IPS-20b (cell line): Measurements from ENCODE around the gene APOBEC3B.
"Not testable (repeated sequence)": the region's sequence is repeated elsewhere in the genome, so short reads cannot be mapped to it uniquely, and the experiment has no call there.

Experiments
- H3K27ac ChIP-seq: one replicate; pipeline ENCODE4 v1.5.1; 2013; ENCODE audit warnings: low read length
- H3K27me3 ChIP-seq: 2 replicates; pipeline ENCODE4 v1.6.1; 2013; ENCODE audit warnings: mild to moderate bottlenecking, low read length, inconsistent platforms; ENCODE audit not compliant: insufficient read depth
- H3K36me3 ChIP-seq: 2 replicates; pipeline ENCODE4 v1.6.1; 2013; ENCODE audit warnings: low read depth, mild to moderate bottlenecking, inconsistent platforms, low read length, moderate library complexity; ENCODE audit not compliant: insufficient read depth
- H3K4me1 ChIP-seq: 2 replicates; pipeline ENCODE4 v1.6.1; 2013; ENCODE audit warnings: mild to moderate bottlenecking, control low read depth, inconsistent platforms, low read length, moderate library complexity; ENCODE audit not compliant: insufficient read depth
- H3K4me3 ChIP-seq: 2 replicates; pipeline ENCODE4 v1.5.1; 2013; ENCODE audit warnings: mild to moderate bottlenecking, low read length, inconsistent platforms
- H3K9ac ChIP-seq: 2 replicates; pipeline ENCODE4 v1.6.1; 2013; ENCODE audit warnings: low read depth, mild to moderate bottlenecking, inconsistent platforms, low read length, moderate library complexity
- H3K9me3 ChIP-seq: 2 replicates; pipeline ENCODE4 v1.6.1; 2013; ENCODE audit warnings: mild to moderate bottlenecking, low read depth, low read length, inconsistent platforms; ENCODE audit not compliant: insufficient read depth

Gene APOBEC3B

DNA sequence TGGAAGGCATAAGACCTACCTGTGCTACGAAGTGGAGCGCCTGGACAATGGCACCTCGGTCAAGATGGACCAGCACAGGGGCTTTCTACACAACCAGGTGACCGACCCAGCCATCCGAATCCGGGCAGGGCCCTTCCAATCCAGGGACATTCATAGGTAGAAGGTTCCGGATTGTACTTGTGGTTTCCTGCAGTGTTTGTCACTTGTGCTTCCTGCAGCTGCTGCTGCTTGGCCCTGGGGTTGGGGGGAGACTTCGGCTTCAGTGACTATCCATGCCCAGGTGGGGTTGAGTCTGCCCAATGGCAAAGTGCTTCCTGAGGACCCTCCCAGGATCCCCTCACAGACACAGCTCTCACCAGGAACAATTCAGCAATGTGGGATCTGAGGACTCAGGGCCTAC is 22.6 kb upstream of the APOBEC3B start:
- Histone ChIP-seq H3K9ac (no peak overlapping the region), H3K9me3 (no peaks in the 10 kb centered on the region), H3K27me3 (no peaks in the 10 kb centered on the region), H3K4me3 (no peak overlapping the region), H3K36me3 (no peaks in the 10 kb centered on the region), H3K27ac (no peak overlapping the region), H3K4me1 (no peaks in the 10 kb centered on the region)

DNA sequence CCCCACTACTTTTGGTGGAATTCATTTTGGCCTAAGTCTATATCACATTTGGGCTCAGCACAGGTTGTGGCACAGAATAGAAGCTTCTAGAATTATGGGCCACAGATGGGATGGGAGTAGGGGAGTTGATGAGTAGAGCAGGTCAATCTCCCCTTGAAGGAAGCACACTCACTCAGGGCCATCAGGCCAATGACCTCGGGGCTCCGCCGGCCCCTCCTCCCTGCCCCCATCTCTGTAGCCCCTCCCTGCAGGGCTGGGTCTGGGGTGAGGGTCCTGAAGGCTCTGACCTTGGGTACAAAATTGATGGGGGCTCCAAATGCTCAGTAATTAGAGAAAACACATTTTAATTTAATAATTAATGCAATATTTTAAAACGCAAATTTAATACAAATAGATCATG is 21.5 kb upstream of the APOBEC3B start:
- H3K36me3 ChIP-seq, H3K27ac ChIP-seq, H3K9ac ChIP-seq, H3K4me3 ChIP-seq, H3K9me3 ChIP-seq, H3K27me3 ChIP-seq, H3K4me1 ChIP-seq: not testable (repeated sequence)

DNA sequence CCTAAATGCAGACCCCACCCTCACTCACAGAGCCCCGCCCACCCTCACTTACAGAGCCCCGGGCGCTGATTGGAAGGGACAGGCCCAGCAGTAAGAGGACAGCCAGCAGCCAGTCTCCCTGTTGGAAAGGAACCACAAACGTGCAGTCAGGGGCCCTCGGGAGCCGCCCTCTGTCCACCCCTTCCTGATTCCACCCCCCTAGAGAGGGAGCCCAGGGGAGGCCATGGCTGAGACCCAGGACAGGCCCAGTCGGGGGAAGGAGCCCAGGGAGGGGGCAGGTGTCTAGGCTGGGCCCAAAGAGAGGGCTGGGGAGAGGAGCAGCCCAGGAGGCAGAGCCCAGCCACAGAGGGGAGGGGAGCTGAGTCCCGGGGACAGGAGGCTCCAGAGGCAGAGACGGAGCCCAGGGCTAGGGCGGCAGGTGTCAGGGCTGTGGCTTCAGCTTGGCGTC is 18.8 kb upstream of the APOBEC3B start:
- not testable (repeated sequence) for H3K4me3 ChIP-seq, H3K27me3 ChIP-seq, H3K4me1 ChIP-seq, H3K9ac ChIP-seq, H3K27ac ChIP-seq, H3K9me3 ChIP-seq, H3K36me3 ChIP-seq

DNA sequence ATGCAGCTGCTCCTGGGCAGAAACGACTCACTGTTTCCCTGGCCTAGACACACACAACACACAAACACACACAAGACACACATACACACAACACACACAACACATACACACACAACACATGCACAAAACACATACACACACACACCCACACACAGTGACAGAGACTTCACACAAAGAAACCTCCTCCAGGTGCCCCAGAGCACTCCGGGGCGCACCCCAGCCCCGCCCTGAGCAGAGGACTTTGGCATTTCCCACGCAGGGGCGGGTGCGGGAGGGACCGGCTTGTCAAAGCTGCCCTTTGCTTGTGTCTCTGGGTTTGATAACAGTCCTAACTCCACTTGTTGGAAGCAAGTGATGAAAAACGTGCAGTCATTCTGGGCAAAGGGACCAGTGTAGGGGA is 18.3 kb upstream of the APOBEC3B start:
- H3K27me3 ChIP-seq = no peaks in the 10 kb centered on the region
- no peak overlapping the region for H3K9ac ChIP-seq
- H3K27ac ChIP-seq = no peak overlapping the region
- no peaks in the 10 kb centered on the region for H3K36me3 ChIP-seq
- no peak overlapping the region for H3K4me3 ChIP-seq
- peaks cover 6% of the 10 kb centered on the region; the same call in 1 of the 2 replicates for H3K4me1 ChIP-seq
- no peaks in the 10 kb centered on the region for H3K9me3 ChIP-seq

DNA sequence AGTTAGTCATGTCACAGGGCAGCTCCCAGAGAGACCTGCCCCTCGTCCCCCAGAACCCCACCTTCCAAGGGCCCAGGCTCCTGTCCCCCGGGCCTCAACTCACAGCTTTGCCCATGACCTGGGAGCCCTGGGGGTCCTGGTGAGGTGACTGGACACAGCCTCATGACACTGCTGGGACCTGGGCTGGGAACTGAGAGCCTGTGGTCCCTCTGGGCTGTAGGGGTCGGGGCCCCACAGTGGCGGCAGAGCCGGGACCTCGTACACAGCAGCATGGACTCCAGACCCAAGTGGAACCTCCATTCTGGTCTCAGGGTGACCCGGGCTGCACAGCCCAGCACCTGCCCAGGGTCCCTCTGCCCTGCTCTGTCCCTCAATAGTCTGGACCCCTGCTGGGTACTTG is 17.8 kb upstream of the APOBEC3B start:
- Histone ChIP-seq H3K9me3 (no peaks in the 10 kb centered on the region), H3K4me3 (no peak overlapping the region), H3K36me3 (no peaks in the 10 kb centered on the region), H3K27me3 (no peaks in the 10 kb centered on the region), H3K4me1 (peaks cover 6% of the 10 kb centered on the region; the same call in 1 of the 2 replicates), H3K27ac (no peak overlapping the region), H3K9ac (no peak overlapping the region)

DNA sequence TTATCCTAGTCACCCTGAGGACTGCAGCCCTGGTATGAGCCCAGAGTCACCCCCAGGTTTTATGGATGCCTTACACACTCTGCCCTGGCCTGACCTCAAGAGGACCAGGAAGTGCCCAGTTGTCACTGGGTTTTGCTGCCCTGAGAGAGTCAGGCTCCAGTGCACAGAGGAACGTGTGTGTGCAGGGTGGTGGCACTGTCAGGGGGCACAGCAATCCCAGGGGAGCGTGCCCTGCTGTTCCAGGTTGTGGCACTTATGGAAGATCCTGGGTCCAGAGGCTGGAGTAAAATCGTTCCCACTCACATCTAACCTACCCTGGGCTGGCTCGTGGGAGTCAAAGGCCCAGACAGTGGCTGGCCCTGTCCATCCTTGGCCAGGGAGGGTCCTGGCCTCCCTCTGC is 17.2 kb upstream of the APOBEC3B start:
- Histone ChIP-seq H3K9ac (no peak overlapping the region), H3K27ac (no peak overlapping the region), H3K9me3 (no peaks in the 10 kb centered on the region), H3K27me3 (no peaks in the 10 kb centered on the region), H3K36me3 (no peaks in the 10 kb centered on the region), H3K4me1 (peaks cover 6% of the 10 kb centered on the region; the same call in 1 of the 2 replicates), H3K4me3 (no peak overlapping the region)

DNA sequence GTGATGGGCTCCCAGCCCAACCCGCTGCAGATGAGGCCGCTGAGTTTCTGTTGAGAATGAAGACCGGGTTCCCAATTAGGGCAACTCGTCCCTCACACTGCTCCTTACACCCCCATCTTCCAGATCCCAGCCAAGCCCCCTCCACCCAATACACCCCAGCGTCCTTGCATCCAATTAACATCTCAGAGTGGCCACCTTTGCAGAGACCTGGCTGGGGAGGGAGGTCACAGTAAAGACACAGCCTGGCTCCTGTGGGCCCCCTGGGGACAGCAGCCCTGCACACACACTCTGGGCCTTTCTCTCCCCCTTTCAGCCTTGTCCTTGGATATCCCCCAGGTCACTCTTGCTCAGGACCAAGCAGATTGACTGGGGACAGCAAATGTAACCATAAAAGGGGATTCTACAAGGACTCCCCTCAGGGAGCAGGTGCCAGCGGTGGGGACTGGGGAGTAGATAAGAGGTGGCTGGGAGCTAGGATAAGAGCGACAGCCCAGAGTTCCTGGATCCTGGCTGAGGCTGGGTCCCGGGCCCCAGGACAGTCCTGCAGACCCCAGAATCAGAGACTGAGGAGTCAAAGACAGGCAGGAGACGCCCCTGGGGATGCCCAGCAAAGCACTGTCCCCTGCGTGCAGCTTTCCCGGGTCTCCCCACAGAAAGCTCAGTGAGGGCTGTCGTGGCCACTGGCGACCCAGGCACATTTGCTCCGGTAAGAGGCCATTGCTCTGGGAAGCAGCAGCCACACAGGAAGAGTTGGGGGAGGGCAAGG is 16.4 kb upstream of the APOBEC3B start:
- H3K27me3 ChIP-seq = no peaks in the 10 kb centered on the region
- H3K27ac ChIP-seq = no peak overlapping the region
- no peaks in the 10 kb centered on the region for H3K36me3 ChIP-seq
- H3K9me3 ChIP-seq = no peaks in the 10 kb centered on the region
- H3K4me3 ChIP-seq = no peak overlapping the region
- H3K4me1 ChIP-seq = peaks cover 6% of the 10 kb centered on the region; the same call in 1 of the 2 replicates
- H3K9ac ChIP-seq = no peak overlapping the region

DNA sequence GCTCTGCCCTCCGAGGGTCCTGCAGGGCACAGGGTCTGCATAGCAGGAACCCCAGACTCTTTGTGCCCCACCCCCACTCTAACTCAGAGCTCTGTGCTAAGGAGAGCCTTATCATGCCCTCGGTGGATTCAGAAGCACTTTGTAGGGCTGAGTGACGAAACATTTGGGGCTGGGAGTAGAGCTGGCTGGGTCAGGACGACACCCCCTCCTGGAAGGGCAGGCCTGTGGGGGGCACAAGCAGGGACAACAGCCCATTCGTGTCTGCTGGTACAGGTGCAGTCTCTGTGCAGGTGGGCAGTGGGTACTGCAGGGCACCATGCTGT is 15.8 kb upstream of the APOBEC3B start:
- Histone ChIP-seq H3K9me3 (no peaks in the 10 kb centered on the region), H3K36me3 (no peaks in the 10 kb centered on the region), H3K4me1 (peaks cover 6% of the 10 kb centered on the region; the same call in 1 of the 2 replicates), H3K9ac (no peak overlapping the region), H3K27me3 (no peaks in the 10 kb centered on the region), H3K27ac (no peak overlapping the region), H3K4me3 (no peak overlapping the region)

DNA sequence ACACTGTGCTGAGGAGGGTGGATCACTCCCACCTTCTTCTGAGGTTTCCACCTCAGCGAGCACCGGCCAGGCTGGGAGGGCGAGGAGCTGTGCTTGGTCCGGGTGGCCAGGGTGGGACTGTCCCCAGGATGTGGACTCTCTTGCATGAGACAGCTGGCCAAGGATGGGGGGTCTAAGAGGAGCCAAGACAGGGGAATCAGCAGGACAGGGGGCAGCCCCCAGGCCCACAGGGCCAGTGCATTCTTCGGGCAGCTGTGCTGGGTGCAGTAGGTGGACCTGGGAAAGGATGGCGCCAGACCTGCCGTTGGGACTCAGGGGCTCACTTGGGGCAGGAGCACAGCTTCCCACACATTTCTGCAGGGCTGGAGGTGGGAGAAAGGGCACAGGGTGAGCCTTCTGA is 15.2 kb upstream of the APOBEC3B start:
- Histone ChIP-seq H3K4me1 (peaks cover 6% of the 10 kb centered on the region; the same call in 1 of the 2 replicates), H3K4me3 (no peak overlapping the region), H3K27me3 (no peaks in the 10 kb centered on the region), H3K36me3 (no peaks in the 10 kb centered on the region), H3K9ac (no peak overlapping the region), H3K27ac (no peak overlapping the region), H3K9me3 (no peaks in the 10 kb centered on the region)

DNA sequence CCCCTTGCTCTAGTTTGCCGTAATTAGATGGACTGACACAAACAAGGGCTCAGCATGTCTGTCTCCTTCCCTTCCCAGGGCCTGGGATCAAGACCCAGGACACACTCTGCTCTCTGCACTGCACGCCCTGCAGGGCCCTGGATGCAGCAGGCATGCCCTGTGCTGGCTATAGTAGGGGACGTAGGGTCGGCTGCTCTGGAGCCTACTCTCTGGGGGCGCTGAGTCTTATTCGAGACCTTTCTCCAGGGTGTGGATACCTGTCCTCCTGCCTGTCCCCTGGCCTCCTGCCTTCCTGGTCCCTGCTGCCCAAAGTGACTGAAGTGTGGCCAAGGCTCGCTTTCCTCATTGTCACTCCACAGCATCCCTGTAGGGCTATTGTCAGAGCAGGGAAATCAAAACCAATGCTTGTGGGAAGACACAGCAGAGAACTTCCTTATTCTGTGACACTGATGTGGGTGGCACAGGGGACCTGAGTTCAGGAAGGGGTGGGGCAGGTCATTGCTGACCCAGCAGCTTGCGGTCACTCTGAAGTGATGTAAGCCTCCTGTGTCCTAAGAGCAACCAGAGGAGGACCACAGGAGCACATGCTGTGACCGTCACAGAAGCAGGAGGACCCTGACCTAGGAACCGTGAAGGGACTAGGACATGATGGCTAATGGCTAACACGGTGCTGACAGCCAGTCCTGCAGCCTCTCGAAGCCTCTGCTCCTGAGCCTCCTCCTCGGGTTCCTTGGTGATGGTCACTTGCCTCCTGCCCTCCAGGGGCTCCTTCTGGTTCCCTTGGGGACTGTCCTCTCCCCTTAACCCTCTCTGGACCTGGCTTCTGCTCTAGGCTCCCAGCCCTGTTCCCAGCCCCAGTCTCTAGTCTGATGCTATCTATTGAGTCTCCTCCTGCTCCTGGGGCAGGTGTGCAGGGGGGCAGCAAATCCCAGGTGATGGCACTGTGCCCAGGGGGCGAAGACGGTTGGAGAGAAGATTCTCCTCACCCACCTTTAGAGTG is 14.4 kb upstream of the APOBEC3B start:
- Histone ChIP-seq H3K9ac (no peak overlapping the region), H3K27me3 (no peaks in the 10 kb centered on the region), H3K27ac (no peak overlapping the region), H3K36me3 (no peaks in the 10 kb centered on the region), H3K9me3 (no peaks in the 10 kb centered on the region), H3K4me1 (peaks cover 6% of the 10 kb centered on the region; the same call in 1 of the 2 replicates), H3K4me3 (no peak overlapping the region)

DNA sequence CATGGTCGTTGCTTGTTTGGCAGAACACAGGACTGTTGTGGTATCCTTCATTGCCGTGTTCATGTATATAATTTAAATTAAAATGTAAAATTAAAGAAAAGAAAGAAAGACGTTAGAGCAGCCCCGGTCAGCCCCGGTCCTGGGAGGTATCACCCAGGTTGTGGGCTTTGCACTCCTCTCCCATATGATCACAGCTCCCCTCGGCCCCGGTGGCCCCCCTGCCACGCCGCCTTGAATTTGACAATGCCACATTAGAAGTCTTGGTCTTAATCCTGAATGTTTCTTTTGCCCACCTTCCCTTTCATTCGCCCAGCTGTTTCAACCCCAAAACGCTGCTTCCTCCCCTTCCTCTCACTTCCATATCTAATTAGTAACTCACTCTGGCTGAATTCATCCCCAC is 13.3 kb upstream of the APOBEC3B start:
- Histone ChIP-seq H3K4me3 (no peak overlapping the region), H3K9ac (no peak overlapping the region), H3K9me3 (no peaks in the 10 kb centered on the region), H3K36me3 (no peaks in the 10 kb centered on the region), H3K4me1 (peaks cover 6% of the 10 kb centered on the region; the same call in 1 of the 2 replicates), H3K27ac (no peak overlapping the region), H3K27me3 (no peaks in the 10 kb centered on the region)

DNA sequence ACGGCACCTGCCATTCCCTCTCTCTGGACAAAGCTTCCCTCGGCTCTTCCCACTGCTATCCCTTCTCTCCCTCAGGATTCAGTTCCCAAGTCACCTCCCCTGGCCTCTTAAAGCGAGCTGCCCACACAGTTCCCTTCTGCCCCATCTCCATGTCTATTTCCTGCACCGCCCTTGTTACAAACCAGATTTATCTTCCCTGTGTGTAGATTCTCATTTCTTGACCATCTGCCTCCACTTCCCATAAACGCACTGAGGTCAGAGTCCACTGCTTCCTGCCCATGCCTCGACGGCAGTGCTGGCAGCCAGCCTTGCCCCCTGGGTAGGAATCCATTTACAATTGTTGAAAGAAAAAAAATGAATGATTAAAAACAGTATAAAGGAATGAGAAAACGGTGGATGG is 11.6 kb upstream of the APOBEC3B start:
- Histone ChIP-seq H3K9me3 (no peaks in the 10 kb centered on the region), H3K4me3 (no peak overlapping the region), H3K9ac (no peak overlapping the region)

More for the DNA sequence above, 11.6 kb upstream of the APOBEC3B start:
- Histone ChIP-seq H3K27me3 (no peaks in the 10 kb centered on the region), H3K27ac (no peak overlapping the region), H3K36me3 (no peaks in the 10 kb centered on the region), H3K4me1 (peaks cover 6% of the 10 kb centered on the region; the same call in 1 of the 2 replicates)
